Germinal center (tissue), 1 donor: ENCODE measurements around the gene NAB1.
"Not testable (repeated sequence)": the region's sequence is repeated elsewhere in the genome, so short reads cannot be mapped to it uniquely, and the experiment has no call there.

ENCODE experiments used
- DNase-seq: peaks from one replicate; pipeline ENCODE4 v3.0.0; 2012; ENCODE audit warnings: mixed read lengths, low spot score

NAB1 gene, protein sequence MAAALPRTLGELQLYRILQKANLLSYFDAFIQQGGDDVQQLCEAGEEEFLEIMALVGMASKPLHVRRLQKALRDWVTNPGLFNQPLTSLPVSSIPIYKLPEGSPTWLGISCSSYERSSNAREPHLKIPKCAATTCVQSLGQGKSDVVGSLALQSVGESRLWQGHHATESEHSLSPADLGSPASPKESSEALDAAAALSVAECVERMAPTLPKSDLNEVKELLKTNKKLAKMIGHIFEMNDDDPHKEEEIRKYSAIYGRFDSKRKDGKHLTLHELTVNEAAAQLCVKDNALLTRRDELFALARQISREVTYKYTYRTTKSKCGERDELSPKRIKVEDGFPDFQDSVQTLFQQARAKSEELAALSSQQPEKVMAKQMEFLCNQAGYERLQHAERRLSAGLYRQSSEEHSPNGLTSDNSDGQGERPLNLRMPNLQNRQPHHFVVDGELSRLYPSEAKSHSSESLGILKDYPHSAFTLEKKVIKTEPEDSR

GRCh38 chr2:190649035-190649797, at the start of gene NAB1:
NAB1 (plus strand) TSS chr2:190649083; CDS start chr2:190659177, 10,094 bp downstream.
- peak; percentile 75 for DNase-seq

- no peak for DNase-seq
Measured at GRCh38 chr2:190599546-190600220, 49.2 kb upstream of the NAB1 start.

DNA sequence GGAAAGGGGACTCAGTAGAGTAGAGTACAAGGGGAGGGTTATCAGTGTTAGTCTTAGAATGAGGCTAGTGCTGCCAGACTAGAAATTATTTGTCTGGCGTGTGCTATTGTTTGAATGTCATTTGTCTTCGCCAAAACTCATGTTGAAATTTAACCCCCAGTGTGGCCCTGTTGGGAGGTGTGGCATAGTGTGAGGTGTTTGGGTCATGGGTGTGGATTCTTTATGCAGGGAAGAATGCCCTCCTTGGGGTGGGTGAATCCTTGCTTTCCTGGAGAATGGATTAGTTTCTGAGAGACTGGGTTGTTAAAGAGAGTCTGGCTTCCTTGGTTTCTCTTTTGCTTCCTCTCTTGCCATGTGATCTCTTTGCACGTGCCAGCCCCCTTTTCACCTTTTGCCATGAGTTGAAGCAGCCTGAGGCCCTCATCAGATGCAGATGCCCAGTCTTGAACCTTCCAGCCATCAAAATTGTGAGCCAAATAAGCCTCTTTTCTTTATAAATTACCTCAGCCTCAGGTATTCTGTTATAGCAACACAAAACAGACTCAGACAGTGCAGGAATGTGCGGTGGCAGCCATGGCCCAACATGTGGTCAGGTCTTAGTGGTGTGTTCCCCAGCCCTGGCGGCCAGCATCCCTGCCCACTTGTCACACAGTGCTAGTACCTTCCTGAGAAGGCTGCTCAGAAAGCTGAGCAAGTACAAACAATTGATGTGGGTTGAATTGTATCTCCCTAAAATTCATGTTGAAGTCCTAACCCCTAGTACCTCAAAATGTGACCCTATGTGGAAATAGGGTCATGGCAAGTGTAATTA, 48.4 kb upstream of the NAB1 start:
- no peak for DNase-seq

- no peak for DNase-seq
Measured at GRCh38 chr2:190603374-190603773, 45.5 kb upstream of the NAB1 start.

DNA sequence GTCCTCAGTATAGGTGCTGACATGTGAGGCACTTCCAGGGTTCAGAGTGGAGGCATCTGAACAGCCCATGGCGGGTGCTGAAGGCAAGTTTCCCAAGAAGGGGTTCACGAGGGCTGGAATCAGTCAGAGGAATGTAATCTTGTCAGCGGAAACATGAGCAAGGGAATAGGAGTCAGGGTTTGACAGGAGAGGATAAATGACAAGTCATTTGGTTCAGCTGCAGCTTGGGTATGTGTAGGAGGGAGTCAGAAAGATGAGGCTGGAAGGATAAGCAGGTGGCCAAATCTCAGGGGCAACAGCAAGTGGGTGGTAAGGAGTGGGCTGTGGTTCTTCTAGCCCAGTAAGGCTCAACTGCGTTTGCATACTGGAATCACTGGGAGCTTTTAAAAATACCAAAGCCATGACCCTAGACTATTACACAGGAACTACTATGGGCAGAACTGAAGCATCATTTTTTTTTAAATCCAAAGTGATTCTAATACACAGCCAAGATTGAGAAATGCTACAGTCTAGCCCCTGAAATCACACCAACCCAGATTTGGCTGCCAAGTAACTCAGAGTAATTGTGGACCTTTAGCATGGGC, 41.8 kb upstream of the NAB1 start:
- no peak for DNase-seq

DNA sequence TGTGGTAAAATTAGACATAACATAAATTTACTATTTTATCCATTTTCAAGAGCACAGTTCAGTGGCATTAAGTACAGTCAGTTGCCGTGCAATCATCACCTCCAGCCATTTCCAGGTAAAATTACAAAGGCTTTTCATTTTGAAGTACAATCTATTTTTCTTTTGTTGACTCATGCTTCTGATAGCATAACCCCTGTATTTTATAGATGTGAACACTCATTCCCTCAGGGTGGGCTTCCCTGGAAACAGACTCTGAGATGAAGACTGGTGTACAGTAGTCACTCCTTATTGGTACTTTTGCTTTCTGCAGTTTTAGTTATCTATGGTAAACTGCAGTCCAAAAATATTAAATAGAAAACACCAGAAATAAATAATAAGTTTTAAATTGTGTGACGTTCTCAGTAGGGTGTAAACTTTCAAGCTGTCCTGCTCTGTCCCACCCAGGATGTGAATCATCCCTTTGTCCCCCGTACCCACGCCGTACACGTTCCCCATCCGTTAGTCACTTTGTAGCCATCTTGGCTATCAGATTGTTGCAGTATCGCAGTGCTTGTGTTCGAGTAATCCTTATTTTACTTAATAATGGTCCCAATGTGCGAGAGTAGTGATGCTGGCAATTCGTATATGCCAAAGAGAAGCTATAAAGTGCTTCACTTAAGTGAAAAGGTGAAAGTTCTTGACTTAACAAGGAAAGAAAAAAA, 41.1 kb upstream of the NAB1 start:
- no peak for DNase-seq

- DNase-seq, result not testable (repeated sequence)
Measured at GRCh38 chr2:190608863-190609262, 40.0 kb upstream of the NAB1 start.

GRCh38 chr2:190609397-190609796, 39.5 kb upstream of the NAB1 start:
- not testable (repeated sequence) for DNase-seq

DNA sequence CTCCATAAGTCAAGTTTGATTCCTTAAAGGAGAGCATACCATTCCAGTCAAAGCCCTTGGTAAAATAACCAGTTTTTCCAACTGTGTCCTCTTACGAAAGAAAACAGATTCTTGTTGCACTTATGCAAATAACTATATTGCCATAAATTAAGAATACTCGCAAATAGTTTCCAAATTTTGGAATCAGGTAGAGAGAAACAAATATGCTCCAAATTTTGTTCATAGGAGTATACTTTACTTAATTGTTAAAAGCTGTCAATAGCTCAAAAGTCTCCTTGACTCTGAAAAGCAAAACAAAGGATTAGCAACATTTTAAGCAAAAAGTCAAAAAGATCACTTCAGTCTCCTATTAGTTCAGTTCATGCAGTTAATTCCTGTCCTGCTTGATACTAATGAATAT, 38.4 kb upstream of the NAB1 start:
- not testable (repeated sequence) for DNase-seq

- DNase-seq, result no peak
Measured at GRCh38 chr2:190615555-190616200, 33.2 kb upstream of the NAB1 start.

GRCh38 chr2:190618030-190618429, 30.9 kb upstream of the NAB1 start:
- no peak for DNase-seq

DNA sequence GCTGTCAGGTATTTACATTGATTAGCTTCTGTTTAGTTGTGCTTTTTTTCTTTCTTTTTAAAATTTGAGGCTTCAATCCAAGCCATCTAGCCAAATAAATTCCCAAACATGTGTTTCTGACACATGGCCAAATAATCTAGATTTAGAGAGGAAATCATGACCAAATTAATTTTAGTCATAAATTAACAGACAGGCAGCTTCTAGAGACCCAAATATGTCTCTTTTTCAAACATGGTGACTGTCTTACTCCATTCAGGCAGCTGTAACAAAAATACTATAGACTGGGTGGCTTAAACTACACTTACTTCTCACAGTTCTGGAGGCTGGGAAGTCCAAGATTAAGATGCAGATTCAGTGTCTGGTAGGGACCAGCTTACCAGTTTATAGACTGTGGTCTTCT, 23.2 kb upstream of the NAB1 start:
- DNase-seq, result no peak

- no peak for DNase-seq
Measured at GRCh38 chr2:190626641-190627210, 22.2 kb upstream of the NAB1 start.

DNA sequence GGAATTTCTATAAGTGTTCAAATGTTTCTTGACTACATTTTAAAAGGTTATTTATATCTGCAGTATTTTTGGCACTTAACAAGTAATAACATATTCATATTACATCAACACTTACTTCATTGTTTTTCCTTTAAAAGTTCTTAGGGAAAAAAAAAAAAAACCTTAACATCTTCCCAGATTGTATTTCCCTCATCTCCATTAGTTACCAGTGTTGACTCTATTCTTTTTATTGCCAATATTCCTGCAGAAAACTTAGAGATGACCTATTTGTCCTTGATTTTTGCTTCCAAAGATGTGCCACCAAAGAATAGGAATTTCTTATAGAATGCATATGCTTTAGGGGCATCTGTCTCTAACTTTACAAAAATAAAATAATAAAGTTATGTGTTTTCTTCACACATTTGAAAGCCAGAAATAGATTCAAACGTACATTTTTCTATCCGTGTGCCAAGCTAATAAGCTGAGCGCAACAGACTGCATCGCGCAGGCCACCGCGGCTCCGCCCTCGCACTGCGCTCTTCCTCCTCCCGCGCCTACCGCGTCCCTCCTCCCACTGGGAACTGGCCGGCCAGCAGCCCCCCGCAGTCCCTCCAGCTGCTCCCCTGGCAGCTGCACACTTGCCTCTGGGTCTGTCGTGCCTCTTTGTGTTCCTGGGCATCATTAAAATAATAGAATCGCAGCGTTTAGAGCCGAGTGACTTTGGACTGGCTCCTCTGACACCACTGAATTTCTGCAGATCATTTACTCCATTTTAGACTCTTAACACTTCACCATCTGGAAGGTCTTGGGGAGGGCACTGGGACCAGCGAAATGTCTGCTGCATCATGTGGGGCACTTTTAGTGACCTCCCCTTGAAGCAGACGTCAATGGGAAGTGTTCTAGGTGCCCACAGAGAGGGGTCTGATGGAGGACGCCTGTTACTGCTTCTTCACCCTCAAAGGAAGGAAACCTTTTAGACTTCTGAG, 21.2 kb upstream of the NAB1 start:
- DNase-seq, result peak; percentile 68

- no peak for DNase-seq
Measured at GRCh38 chr2:190628591-190629319, 20.1 kb upstream of the NAB1 start.

GRCh38 chr2:190634381-190634780, 14.5 kb upstream of the NAB1 start:
- no peak for DNase-seq

DNA sequence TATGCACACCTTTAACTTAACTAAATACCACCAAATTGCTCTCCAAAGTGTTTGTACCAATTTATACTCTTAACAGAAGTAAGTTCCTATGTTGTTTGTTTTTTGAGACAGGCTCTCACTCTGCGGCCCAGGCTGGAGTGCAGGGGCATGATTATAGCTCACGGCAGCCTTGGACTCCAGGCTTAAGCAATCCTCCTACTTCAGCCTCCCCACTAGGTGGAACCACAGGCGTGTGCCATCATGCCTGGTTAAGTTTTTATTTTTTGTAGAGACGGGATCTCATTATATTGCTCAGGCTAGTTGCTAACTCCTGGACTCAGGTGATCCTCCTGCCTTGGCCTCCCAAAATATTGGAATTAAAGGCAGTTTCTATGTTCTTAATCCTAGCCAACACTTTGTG, 13.1 kb upstream of the NAB1 start:
- DNase-seq, result no peak

GRCh38 chr2:190636361-190636760, 12.5 kb upstream of the NAB1 start:
- peak; percentile 16 for DNase-seq
